ENCODE data around the gene RFFL.
A peak's percentile ranks its signal among the peaks of the same experiment; 100 is the strongest.
"Not testable (repeated sequence)": the region's sequence is repeated elsewhere in the genome, so short reads cannot be mapped to it uniquely, and the experiment has no call there.

Gene RFFL

GRCh38 chr17:35001549-35001948 is 62.0 kb downstream of the RFFL start:
- DNase-seq, result no peak

- not testable (repeated sequence) for DNase-seq
Observed at GRCh38 chr17:35000965-35001364, 62.5 kb downstream of the RFFL start.

GRCh38 chr17:34999456-34999855 is 64.1 kb downstream of the RFFL start:
- DNase-seq, result no peak

- peak; percentile 15 for DNase-seq
Observed at GRCh38 chr17:34998205-34998604, 65.3 kb downstream of the RFFL start.

GRCh38 chr17:34997355-34997862 is 66.1 kb downstream of the RFFL start:
- DNase-seq, result peak; percentile 11

- DNase-seq, result no peak
Observed at GRCh38 chr17:34996422-34997285, 66.9 kb downstream of the RFFL start.

- DNase-seq, result no peak
Observed at GRCh38 chr17:34993031-34993430, 70.5 kb downstream of the RFFL start.

GRCh38 chr17:34991606-34992005 is 71.9 kb downstream of the RFFL start:
- DNase-seq, result no peak

- DNase-seq, result no peak
Observed at GRCh38 chr17:34990921-34991365, 72.6 kb downstream of the RFFL start.

GRCh38 chr17:34989473-34989872 is 74.0 kb downstream of the RFFL start:
- no peak for DNase-seq

GRCh38 chr17:34988644-34989043 is 74.9 kb downstream of the RFFL start:
- no peak for DNase-seq

- no peak for DNase-seq
Observed at GRCh38 chr17:34987232-34987631, 76.3 kb downstream of the RFFL start.

GRCh38 chr17:34981538-34982241 is 81.8 kb downstream of the RFFL start:
- no peak for DNase-seq

- DNase-seq, result peak; percentile 61
Observed at GRCh38 chr17:34980681-34981537, 82.6 kb downstream of the RFFL start.

GRCh38 chr17:34980353-34980680 is 83.2 kb downstream of the RFFL start, which contains the start of gene LIG3:
Gene LIG3 (plus strand): TSS chr17:34980512. CDS start chr17:34983006, 2,494 bp downstream.
- peak; percentile 91 for DNase-seq

GRCh38 chr17:34979650-34980352 is 83.7 kb downstream of the RFFL start:
- DNase-seq, result no peak

GRCh38 chr17:34979153-34979552 is 84.4 kb downstream of the RFFL start:
- DNase-seq, result no peak

- DNase-seq, result no peak
Observed at GRCh38 chr17:34974794-34975785, 88.4 kb downstream of the RFFL start.

- DNase-seq, result no peak
Observed at GRCh38 chr17:34974179-34974578, 89.3 kb downstream of the RFFL start.

GRCh38 chr17:34961093-34961911 is 102.2 kb downstream of the RFFL start, which contains the start of the genes CCT6B and ZNF830:
Gene CCT6B (minus strand): TSS chr17:34961460. CDS start chr17:34961393, 67 bp downstream.
Gene ZNF830 (plus strand): TSS chr17:34961540. CDS start chr17:34961567, 27 bp downstream.
- DNase-seq, result peak; percentile 93
